Measurements from ENCODE around the gene GPC4.

GRCh38 chrX:133405498-133406185 is 9.6 kb downstream of the GPC4 start:
- TF ChIP-seq POLR2A (IDR thresholded peaks at IDR 0.05) (no peak), CTCF (IDR thresholded peaks at IDR 0.05) (no peak)

Measured in prostate gland (tissue), 2 donors.